ENCODE results near the gene PROKR2.

Gene PROKR2

DNA sequence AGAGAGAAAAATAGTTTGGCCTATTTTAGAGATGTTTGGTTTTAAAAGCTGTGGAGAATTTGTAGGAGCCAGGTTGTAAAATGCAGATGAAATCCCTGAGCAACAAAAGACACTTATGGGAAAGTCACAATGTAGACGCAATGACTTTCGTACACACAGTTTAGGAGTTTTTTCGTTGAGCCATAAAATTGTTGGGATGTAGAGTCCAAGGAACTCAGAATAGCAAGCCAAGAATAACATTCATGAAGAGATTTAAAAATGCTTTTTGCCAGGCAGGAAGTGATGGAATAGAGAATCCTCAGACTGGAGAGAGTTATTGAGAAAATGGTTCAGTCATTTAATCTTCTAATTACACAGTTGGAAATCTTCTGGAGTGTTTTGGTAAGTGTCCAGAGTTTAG lies 11.5 kb upstream of the PROKR2 start:
- Histone ChIP-seq H3K27me3 (ENCODE audit: insufficient read depth, low read length) (peaks cover 27% of the 10 kb centered on the region), H3K36me3 (ENCODE audit: insufficient read depth, low read length) (no peaks in the 10 kb centered on the region), H2AFZ (ENCODE audit: low read depth, low read length) (no peak overlapping the region), H3K9me3 (ENCODE audit: low read length) (peaks cover 2% of the 10 kb centered on the region), H3K4me3 (ENCODE audit: low read length) (no peak overlapping the region), H3K4me1 (ENCODE audit: insufficient read depth, low read length) (no peaks in the 10 kb centered on the region)

DNA sequence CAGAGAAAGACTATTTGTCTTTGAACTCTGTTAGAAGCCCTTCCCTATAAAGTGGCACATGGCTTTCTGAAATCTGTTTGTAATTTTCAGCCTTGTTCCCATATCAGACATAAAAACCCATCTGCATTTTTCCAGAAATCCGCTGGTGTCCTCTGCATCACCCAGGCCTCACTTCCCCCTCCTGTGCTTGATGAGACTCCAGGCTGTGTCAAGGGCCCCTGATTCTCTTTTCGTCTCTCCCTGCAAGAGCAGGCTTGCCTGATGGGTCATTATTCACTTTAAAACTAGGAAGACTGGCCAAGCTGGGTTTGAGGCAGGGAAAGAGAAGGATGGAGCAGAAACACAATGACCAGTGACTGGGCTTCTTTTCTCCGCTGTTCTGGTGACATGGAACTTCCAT lies 10.6 kb upstream of the PROKR2 start:
- Histone ChIP-seq H3K4me3 (ENCODE audit: low read length) (no peak overlapping the region), H2AFZ (ENCODE audit: low read depth, low read length) (no peak overlapping the region), H3K36me3 (ENCODE audit: insufficient read depth, low read length) (no peaks in the 10 kb centered on the region), H3K27me3 (ENCODE audit: insufficient read depth, low read length) (peaks cover 30% of the 10 kb centered on the region), H3K9me3 (ENCODE audit: low read length) (peaks cover 2% of the 10 kb centered on the region), H3K4me1 (ENCODE audit: insufficient read depth, low read length) (no peaks in the 10 kb centered on the region)

GRCh38 chr20:5315807-5316187 lies 957 bp downstream of the PROKR2 start:
- Histone ChIP-seq H3K36me3 (ENCODE audit: insufficient read depth, low read length) (no peaks in the 10 kb centered on the region), H3K4me3 (ENCODE audit: low read length) (no peak overlapping the region), H3K4me1 (ENCODE audit: insufficient read depth, low read length) (no peaks in the 10 kb centered on the region), H3K27me3 (ENCODE audit: insufficient read depth, low read length) (peaks cover 55% of the 10 kb centered on the region), H2AFZ (ENCODE audit: low read depth, low read length) (no peak overlapping the region), H3K9me3 (ENCODE audit: low read length) (peaks cover 8% of the 10 kb centered on the region)

DNA sequence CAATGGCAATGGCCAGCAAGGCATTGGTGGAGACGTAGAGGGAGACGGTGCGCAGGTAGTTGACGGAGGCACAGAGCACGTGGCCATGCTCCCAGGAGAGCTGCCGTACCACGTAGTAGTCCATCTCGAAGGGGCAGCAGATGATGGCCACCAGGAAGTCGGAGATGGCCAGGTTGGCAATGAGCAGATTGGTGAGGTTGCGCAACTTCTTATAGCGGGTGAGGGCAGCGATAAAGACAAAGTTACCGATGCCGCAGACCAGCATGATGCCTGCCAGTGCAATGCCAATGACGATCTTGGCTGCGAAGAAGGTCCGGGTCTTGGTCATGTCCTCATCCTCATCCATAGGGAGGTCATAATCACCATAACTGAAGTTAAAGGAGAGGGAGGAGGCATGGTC lies 2.8 kb downstream of the PROKR2 start:
- Histone ChIP-seq H3K36me3 (ENCODE audit: insufficient read depth, low read length) (no peaks in the 10 kb centered on the region), H3K4me1 (ENCODE audit: insufficient read depth, low read length) (no peaks in the 10 kb centered on the region), H2AFZ (ENCODE audit: low read depth, low read length) (no peak overlapping the region), H3K4me3 (ENCODE audit: low read length) (no peak overlapping the region), H3K9me3 (ENCODE audit: low read length) (peaks cover 8% of the 10 kb centered on the region), H3K27me3 (ENCODE audit: insufficient read depth, low read length) (peaks cover 55% of the 10 kb centered on the region)

DNA sequence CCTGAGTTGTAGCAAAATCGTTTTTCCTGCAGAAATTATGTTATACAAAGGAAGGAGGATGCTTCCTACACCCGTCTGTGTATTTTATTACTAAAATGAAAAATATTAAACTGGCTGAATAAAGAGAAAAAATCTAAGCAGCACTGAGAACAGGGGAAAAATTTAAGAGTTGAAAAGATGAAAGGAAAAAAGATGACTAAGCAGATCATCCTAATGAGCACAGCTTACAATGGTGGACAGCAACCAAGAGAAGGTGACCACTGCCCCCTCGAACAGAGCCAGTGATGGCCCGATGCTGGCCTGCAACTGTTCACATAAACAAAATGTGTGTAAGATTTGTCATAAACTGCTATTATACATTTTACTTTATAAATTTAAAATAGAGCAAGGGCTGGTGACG lies 4.2 kb downstream of the PROKR2 start:
- Histone ChIP-seq H2AFZ (ENCODE audit: low read depth, low read length) (no peak overlapping the region), H3K27me3 (ENCODE audit: insufficient read depth, low read length) (peaks cover 41% of the 10 kb centered on the region), H3K4me3 (ENCODE audit: low read length) (no peak overlapping the region), H3K9me3 (ENCODE audit: low read length) (peaks cover 8% of the 10 kb centered on the region), H3K36me3 (ENCODE audit: insufficient read depth, low read length) (no peaks in the 10 kb centered on the region), H3K4me1 (ENCODE audit: insufficient read depth, low read length) (no peaks in the 10 kb centered on the region)

DNA sequence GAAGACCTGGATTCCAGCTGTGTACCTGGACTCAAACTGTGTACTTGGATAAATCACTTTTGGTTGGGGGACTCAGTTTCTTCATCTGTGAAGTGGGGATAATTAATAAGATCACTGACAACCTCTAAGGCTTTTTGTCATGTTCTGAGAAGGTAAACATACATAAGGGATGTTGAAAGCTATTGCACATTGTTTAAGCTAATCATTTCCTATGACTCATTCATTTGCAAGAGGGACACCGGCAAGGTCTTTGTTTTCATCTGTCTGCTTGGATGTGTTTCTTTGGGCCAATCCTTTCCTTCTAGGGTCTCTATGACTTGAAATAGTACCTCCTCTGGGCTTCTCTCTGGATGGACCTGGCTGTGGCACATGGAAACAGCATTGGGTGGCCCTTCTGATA lies 6.8 kb downstream of the PROKR2 start:
- Histone ChIP-seq H3K36me3 (ENCODE audit: insufficient read depth, low read length) (no peaks in the 10 kb centered on the region), H3K4me3 (ENCODE audit: low read length) (no peak overlapping the region), H3K27me3 (ENCODE audit: insufficient read depth, low read length) (peaks cover 16% of the 10 kb centered on the region), H2AFZ (ENCODE audit: low read depth, low read length) (no peak overlapping the region), H3K9me3 (ENCODE audit: low read length) (peaks cover 8% of the 10 kb centered on the region), H3K4me1 (ENCODE audit: insufficient read depth, low read length) (no peaks in the 10 kb centered on the region)

GRCh38 chr20:5298811-5299210 lies 17.9 kb downstream of the PROKR2 start:
- peaks cover 2% of the 10 kb centered on the region for H3K9me3 ChIP-seq (ENCODE audit: low read length)
- H2AFZ ChIP-seq (ENCODE audit: low read depth, low read length), result no peak overlapping the region
- no peaks in the 10 kb centered on the region for H3K36me3 ChIP-seq (ENCODE audit: insufficient read depth, low read length)
- H3K27me3 ChIP-seq (ENCODE audit: insufficient read depth, low read length), result peaks cover 17% of the 10 kb centered on the region
- no peaks in the 10 kb centered on the region for H3K4me1 ChIP-seq (ENCODE audit: insufficient read depth, low read length)
- no peak overlapping the region for H3K4me3 ChIP-seq (ENCODE audit: low read length)

GRCh38 chr20:5297280-5298004 lies 19.3 kb downstream of the PROKR2 start:
- no peak overlapping the region for H2AFZ ChIP-seq (ENCODE audit: low read depth, low read length)
- no peak overlapping the region for H3K4me3 ChIP-seq (ENCODE audit: low read length)
- peaks cover 2% of the 10 kb centered on the region for H3K9me3 ChIP-seq (ENCODE audit: low read length)
- H3K4me1 ChIP-seq (ENCODE audit: insufficient read depth, low read length), result no peaks in the 10 kb centered on the region
- H3K27me3 ChIP-seq (ENCODE audit: insufficient read depth, low read length), result peaks cover 10% of the 10 kb centered on the region
- no peaks in the 10 kb centered on the region for H3K36me3 ChIP-seq (ENCODE audit: insufficient read depth, low read length)

DNA sequence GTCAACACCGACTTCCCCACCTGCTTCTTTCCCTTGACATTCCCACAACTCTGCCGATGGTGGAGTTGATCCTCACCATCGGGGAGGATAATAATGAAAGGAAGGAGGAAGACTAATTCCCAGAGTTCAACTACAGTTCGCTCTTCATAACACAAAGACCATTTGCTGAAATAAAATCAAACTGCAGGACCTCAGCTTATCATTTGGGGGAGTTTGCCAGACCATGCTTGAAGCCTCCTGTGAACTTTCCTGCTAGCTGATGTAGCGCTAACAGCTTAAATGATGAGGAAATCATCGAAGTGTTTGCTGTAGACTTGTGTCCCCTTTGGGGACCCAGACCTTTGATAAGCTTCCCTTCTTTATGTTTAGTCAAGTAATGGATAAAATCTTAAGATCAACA lies 26.2 kb downstream of the PROKR2 start:
- Histone ChIP-seq H2AFZ (ENCODE audit: low read depth, low read length) (no peak overlapping the region), H3K36me3 (ENCODE audit: insufficient read depth, low read length) (no peaks in the 10 kb centered on the region), H3K27me3 (ENCODE audit: insufficient read depth, low read length) (peaks cover 5% of the 10 kb centered on the region), H3K4me3 (ENCODE audit: low read length) (no peak overlapping the region), H3K9me3 (ENCODE audit: low read length) (no peaks in the 10 kb centered on the region), H3K4me1 (ENCODE audit: insufficient read depth, low read length) (no peaks in the 10 kb centered on the region)

GRCh38 chr20:5282561-5282960 lies 34.2 kb downstream of the PROKR2 start:
- Histone ChIP-seq H3K9me3 (ENCODE audit: low read length) (no peaks in the 10 kb centered on the region), H3K4me1 (ENCODE audit: insufficient read depth, low read length) (no peaks in the 10 kb centered on the region), H3K27me3 (ENCODE audit: insufficient read depth, low read length) (no peaks in the 10 kb centered on the region), H3K4me3 (ENCODE audit: low read length) (no peak overlapping the region), H2AFZ (ENCODE audit: low read depth, low read length) (no peak overlapping the region), H3K36me3 (ENCODE audit: insufficient read depth, low read length) (no peaks in the 10 kb centered on the region)

- Histone ChIP-seq H3K27me3 (ENCODE audit: insufficient read depth, low read length) (no peaks in the 10 kb centered on the region), H3K4me1 (ENCODE audit: insufficient read depth, low read length) (no peaks in the 10 kb centered on the region), H3K36me3 (ENCODE audit: insufficient read depth, low read length) (no peaks in the 10 kb centered on the region), H3K4me3 (ENCODE audit: low read length) (no peak overlapping the region), H2AFZ (ENCODE audit: low read depth, low read length) (no peak overlapping the region), H3K9me3 (ENCODE audit: low read length) (no peaks in the 10 kb centered on the region)
These were observed 37.1 kb downstream of the PROKR2 start for GRCh38 chr20:5279661-5280060.

DNA sequence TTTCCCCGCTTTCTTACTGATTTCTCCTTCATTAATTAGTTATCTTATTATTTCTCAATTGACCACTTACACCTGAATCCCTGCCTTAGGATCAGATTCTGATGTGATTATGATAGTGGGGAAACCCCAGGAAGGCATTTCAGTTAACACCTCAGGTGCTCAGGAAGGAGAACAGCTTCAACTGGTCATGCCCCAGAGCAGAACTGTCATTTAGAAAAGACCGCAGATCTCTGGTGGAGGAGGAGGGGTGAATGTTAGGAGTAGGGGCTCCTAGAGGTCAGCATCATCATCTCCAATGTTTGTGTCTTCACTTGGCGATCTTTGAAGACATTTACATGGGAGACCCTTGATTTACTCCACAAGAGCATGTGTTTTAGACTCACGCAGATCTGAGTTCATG lies 44.5 kb downstream of the PROKR2 start:
- Histone ChIP-seq H3K9me3 (ENCODE audit: low read length) (no peaks in the 10 kb centered on the region), H3K36me3 (ENCODE audit: insufficient read depth, low read length) (no peaks in the 10 kb centered on the region), H2AFZ (ENCODE audit: low read depth, low read length) (no peak overlapping the region), H3K27me3 (ENCODE audit: insufficient read depth, low read length) (peaks cover 4% of the 10 kb centered on the region), H3K4me3 (ENCODE audit: low read length) (no peak overlapping the region), H3K4me1 (ENCODE audit: insufficient read depth, low read length) (no peaks in the 10 kb centered on the region)

DNA sequence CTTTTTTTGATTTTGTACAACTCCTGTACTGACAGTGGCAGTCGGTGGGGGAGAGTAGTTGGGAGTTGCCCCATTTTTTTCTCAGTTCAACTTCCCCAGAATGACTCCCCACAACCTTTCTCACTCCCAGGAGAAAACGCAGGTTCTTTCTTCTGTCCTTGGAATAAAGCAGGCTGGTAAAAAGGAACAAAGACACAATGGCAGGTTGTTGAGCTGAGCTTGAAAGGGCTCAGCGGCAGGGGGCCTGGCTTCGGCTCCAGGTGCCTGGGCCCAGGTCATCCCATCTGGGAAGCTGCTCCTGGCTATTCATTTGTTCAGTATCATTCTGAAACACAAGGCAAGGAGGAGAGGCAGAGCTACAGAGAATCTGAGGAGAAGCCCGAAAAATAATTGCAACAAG lies 46.2 kb downstream of the PROKR2 start:
- Histone ChIP-seq H2AFZ (ENCODE audit: low read depth, low read length) (no peak overlapping the region), H3K4me3 (ENCODE audit: low read length) (no peak overlapping the region), H3K9me3 (ENCODE audit: low read length) (no peaks in the 10 kb centered on the region), H3K27me3 (ENCODE audit: insufficient read depth, low read length) (peaks cover 10% of the 10 kb centered on the region), H3K36me3 (ENCODE audit: insufficient read depth, low read length) (no peaks in the 10 kb centered on the region), H3K4me1 (ENCODE audit: insufficient read depth, low read length) (no peaks in the 10 kb centered on the region)

DNA sequence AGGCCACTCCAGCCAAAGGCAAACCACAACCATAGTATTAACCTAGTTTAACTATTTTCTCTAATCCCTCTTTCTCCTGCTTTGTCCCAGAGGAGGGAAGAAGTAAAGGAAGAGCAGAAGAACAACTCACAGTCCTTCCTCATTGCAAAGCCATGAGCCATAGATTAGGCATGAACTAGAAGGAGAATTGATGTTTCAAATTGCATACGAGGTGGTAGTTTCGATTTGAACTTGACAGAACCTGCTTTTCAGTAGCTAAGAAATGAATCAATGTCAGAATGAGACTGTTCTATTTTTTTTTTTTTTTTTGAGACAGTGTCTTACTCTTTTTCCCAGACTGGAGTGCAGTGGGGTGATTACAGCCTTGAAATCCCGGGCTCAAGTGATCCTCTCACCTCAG lies 48.3 kb downstream of the PROKR2 start:
- Histone ChIP-seq H3K4me1 (ENCODE audit: insufficient read depth, low read length) (no peaks in the 10 kb centered on the region), H3K27me3 (ENCODE audit: insufficient read depth, low read length) (peaks cover 16% of the 10 kb centered on the region), H3K9me3 (ENCODE audit: low read length) (no peaks in the 10 kb centered on the region), H3K4me3 (ENCODE audit: low read length) (no peak overlapping the region), H2AFZ (ENCODE audit: low read depth, low read length) (no peak overlapping the region), H3K36me3 (ENCODE audit: insufficient read depth, low read length) (no peaks in the 10 kb centered on the region)

Measured in neuron (in vitro differentiated cells).